Measurements from ENCODE around the gene TBC1D21. TPM values are rescaled to one million over a fixed set of nuclear protein-coding genes. Genes with fewer than 3 reads are reported as not detected.

TBC1D21 gene
- total and polyA plus RNA-seq, 2 of the 4 experiments (the other 2 are of a cell fraction): not detected

GRCh38 chr15:73832657-73833056 is 40.7 kb upstream of the TBC1D21 start:
- H4K8ac ChIP-seq (ENCODE audit: low read depth in 2 of 2, low read length in 2 of 2): no peak overlapping the region
- no peak overlapping the region for H3K9ac ChIP-seq (ENCODE audit: low read depth, low read length)
- WGBS, 2 experiments (ENCODE audit: extremely low coverage in 2 of 2, insufficient read length in 1 of 2): 40% methylated on average over 1 of the region's 1 CpG; no CpG with 5 or more reads in 1 of the 2 experiments
- H3K36me3 ChIP-seq (ENCODE audit: control insufficient read depth, insufficient read depth, low read length): no peaks in the 10 kb centered on the region
- no peak overlapping the region for H4K91ac ChIP-seq (ENCODE audit: insufficient read depth, low read depth, low read length)
- no peak overlapping the region for H2BK15ac ChIP-seq (ENCODE audit: low read depth, low read length)
- POLR2A ChIA-PET (ENCODE audit: unreplicated experiment): no interaction called here
- H2AK9ac ChIP-seq (replicated peaks; ENCODE audit: low read depth, low read length, poor library complexity): no peak overlapping the region
- H2AK5ac ChIP-seq (ENCODE audit: low read depth, low read length): no peak overlapping the region
- intact Hi-C loops (cut with micrococcal nuclease): no loop called here
- no peak overlapping the region for H3K4ac ChIP-seq (ENCODE audit: low read depth, low read length)
- H3K9me3 ChIP-seq (ENCODE audit: control insufficient read depth, insufficient read depth, low read length): no peaks in the 10 kb centered on the region
- no peak overlapping the region for H3K4me2 ChIP-seq (ENCODE audit: low read depth, low read length)
- dilution Hi-C loops (cut with HindIII; ENCODE audit: low sequenced_read_pairs, unreplicated experiment): no loop called here
- H3K14ac ChIP-seq (replicated peaks; ENCODE audit: low read depth, low read length): no peak overlapping the region
- no peak overlapping the region for H3K56ac ChIP-seq (ENCODE audit: extremely low read depth, insufficient read depth, low read length)
- H3K23ac ChIP-seq (ENCODE audit: low read depth, low read length): no peak overlapping the region
- no peaks in the 10 kb centered on the region; the same call in 1 of the 2 replicates for H4K20me1 ChIP-seq (ENCODE audit: insufficient read depth, low read length)
- in situ Hi-C loops (cut with MboI; ENCODE audit: low sequenced_read_pairs): no loop called here
- no peak overlapping the region for H3K4me3 ChIP-seq (ENCODE audit: insufficient read depth, low read depth, low read length)
- no peak overlapping the region for H2BK20ac ChIP-seq (ENCODE audit: low read depth, low read length)
- H2BK5ac ChIP-seq (ENCODE audit: low read depth, low read length, poor library complexity, severe bottlenecking): no peak overlapping the region
- no peak overlapping the region for H3K27ac ChIP-seq (ENCODE audit: insufficient read depth, low read length)
- no peak overlapping the region for H3K18ac ChIP-seq (ENCODE audit: low read depth, low read length)
- no peak overlapping the region for H2AFZ ChIP-seq (replicated peaks; ENCODE audit: low read length, poor library complexity)
- H2BK120ac ChIP-seq (ENCODE audit: low read depth, low read length): no peak overlapping the region
- TF ChIP-seq SMC3 (IDR thresholded peaks at IDR 0.05; ENCODE audit: low read depth, low read length) (no peak), RAD21 (IDR thresholded peaks at IDR 0.05; ENCODE audit: low read length) (no peak), ELK1 (IDR thresholded peaks at IDR 0.05; ENCODE audit: borderline replicate concordance, low read depth, low read length) (no peak), CHD1 (IDR thresholded peaks at IDR 0.05; ENCODE audit: low read depth, low read length) (no peak), CTCF (conservative IDR thresholded peaks at IDR 0.05; ENCODE audit: low read depth, low read length) (no peak), NFE2L2 (IDR thresholded peaks at IDR 0.05; ENCODE audit: low read depth, low read length) (no peak), CEBPB (IDR thresholded peaks at IDR 0.05; ENCODE audit: low read depth, low read length) (no peak), RCOR1 (IDR thresholded peaks at IDR 0.05; ENCODE audit: insufficient replicate concordance, low read length) (no peak), POLR2A (IDR thresholded peaks at IDR 0.05; ENCODE audit: low read depth, low read length) (no peak), RFX5 (IDR thresholded peaks at IDR 0.05; ENCODE audit: low read depth, low read length) (no peak), MAZ (IDR thresholded peaks at IDR 0.05; ENCODE audit: borderline replicate concordance, low read depth, low read length) (no peak), MAFK (IDR thresholded peaks at IDR 0.05; ENCODE audit: low read depth, low read length) (no peak), USF2 (IDR thresholded peaks at IDR 0.05; ENCODE audit: low read depth, low read length) (no peak), BHLHE40 (IDR thresholded peaks at IDR 0.05; ENCODE audit: low read depth, low read length) (no peak), MXI1 (IDR thresholded peaks at IDR 0.05; ENCODE audit: borderline replicate concordance, low read depth, low read length) (no peak), FOS (IDR thresholded peaks at IDR 0.05; ENCODE audit: low read depth, low read length) (no peak)
- no peak overlapping the region for H4K5ac ChIP-seq (ENCODE audit: low read depth, low read length)
- BruUV-seq (replicated peaks): no TSS peak
- DNase-seq (no peak), ATAC-seq (ENCODE audit: low read depth) (no peak; the same call in 1 of the 2 replicates)
- peaks cover 54% of the 10 kb centered on the region for H3K27me3 ChIP-seq (ENCODE audit: control insufficient read depth, insufficient read depth, low read length)
- CTCF ChIA-PET: no interaction called here
- H3K4me1 ChIP-seq (ENCODE audit: control insufficient read depth, insufficient read depth, low read length): no peaks in the 10 kb centered on the region
- H3K9me1 ChIP-seq (ENCODE audit: insufficient read depth, low read length): no peaks in the 10 kb centered on the region
- H3K79me1 ChIP-seq (ENCODE audit: low read depth in 1 of 2, low read length in 2 of 2): no peaks in the 10 kb centered on the region

All from IMR-90 (cell line).